Loucy (cell line): ENCODE data around the gene SOCS6.

Experiments used
- H2AFZ ChIP-seq: fragments of 200-600 bp; sonication (generic); 2 replicates; pipeline ENCODE4 v1.6.0; 2016; ENCODE audit warnings: antibody characterized with exemption, mild to moderate bottlenecking, low read length, moderate library complexity
- H3F3A ChIP-seq: fragments of 200-600 bp; 2 replicates; pipeline ENCODE4 v1.6.0; 2016; ENCODE audit warnings: antibody characterized with exemption, low read depth, mild to moderate bottlenecking
- H3K27me3 ChIP-seq: fragments of 200-600 bp; sonication (generic); 2 replicates; pipeline ENCODE4 v1.6.1; 2014; ENCODE audit warnings: low read length, mild to moderate bottlenecking; ENCODE audit not compliant: insufficient read depth, poor library complexity, severe bottlenecking
- H3K36me3 ChIP-seq: fragments of 200-600 bp; sonication (generic); 2 replicates; pipeline ENCODE4 v1.6.1; 2016; ENCODE audit warnings: low read length; ENCODE audit not compliant: insufficient read depth
- H3K4me1 ChIP-seq: fragments of 200-600 bp; sonication (generic); 2 replicates; pipeline ENCODE4 v1.5.1; 2014; ENCODE audit warnings: low read length, mild to moderate bottlenecking; ENCODE audit not compliant: insufficient read depth, poor library complexity, severe bottlenecking
- H3K4me2 ChIP-seq: fragments of 200-600 bp; sonication (generic); 2 replicates; pipeline ENCODE4 v1.6.0; 2014; ENCODE audit warnings: antibody characterized with exemption, low read length, low read depth, mild to moderate bottlenecking; ENCODE audit not compliant: poor library complexity, severe bottlenecking
- H3K4me3 ChIP-seq: fragments of 200-600 bp; sonication (generic); 2 replicates; pipeline ENCODE4 v1.5.1; 2014; ENCODE audit warnings: low read length, mild to moderate bottlenecking, mixed read lengths; ENCODE audit not compliant: poor library complexity, severe bottlenecking
- H3K79me2 ChIP-seq: fragments of 200-600 bp; sonication (generic); 2 replicates; pipeline ENCODE4 v1.6.1; 2014; ENCODE audit warnings: low read length; ENCODE audit not compliant: insufficient read depth
- H3K9ac ChIP-seq: fragments of 200-600 bp; sonication (generic); 2 replicates; pipeline ENCODE4 v1.6.0; 2014; ENCODE audit warnings: mild to moderate bottlenecking, low read depth, low read length, moderate library complexity; ENCODE audit not compliant: poor library complexity, severe bottlenecking
- H3K9me2 ChIP-seq: fragments of 200-600 bp; sonication (generic); replicated peaks from 2 replicates; pipeline ENCODE4 v1.6.1; 2016; ENCODE audit warnings: low read depth, low read length, mixed read lengths
- H3K9me3 ChIP-seq: fragments of 200-600 bp; sonication (generic); 2 replicates; pipeline ENCODE4 v1.6.1; 2014; ENCODE audit warnings: mild to moderate bottlenecking, antibody characterized with exemption, low read length, low read depth; ENCODE audit not compliant: insufficient read depth
- H4K20me1 ChIP-seq: fragments of 200-600 bp; sonication (generic); 2 replicates; pipeline ENCODE4 v1.6.0; 2014; ENCODE audit warnings: antibody characterized with exemption, low read length, mild to moderate bottlenecking; ENCODE audit not compliant: insufficient read depth, poor library complexity, severe bottlenecking
- EZH2phosphoT487 ChIP-seq: fragments of 200-600 bp; IDR thresholded peaks from 2 replicates; pipeline ENCODE4 v1.6.1; 2018; ENCODE audit warnings: antibody characterized with exemption, mild to moderate bottlenecking, moderate library complexity, borderline replicate concordance
- TF ChIP-seq, protein P1 (sequence below): fragments of 200-600 bp; sonication (generic); conservative IDR thresholded peaks from 2 replicates; pipeline ENCODE4 v1.5.1; 2014; ENCODE audit warnings: mild to moderate bottlenecking, antibody characterized with exemption, low read length

The SOCS6 gene

DNA sequence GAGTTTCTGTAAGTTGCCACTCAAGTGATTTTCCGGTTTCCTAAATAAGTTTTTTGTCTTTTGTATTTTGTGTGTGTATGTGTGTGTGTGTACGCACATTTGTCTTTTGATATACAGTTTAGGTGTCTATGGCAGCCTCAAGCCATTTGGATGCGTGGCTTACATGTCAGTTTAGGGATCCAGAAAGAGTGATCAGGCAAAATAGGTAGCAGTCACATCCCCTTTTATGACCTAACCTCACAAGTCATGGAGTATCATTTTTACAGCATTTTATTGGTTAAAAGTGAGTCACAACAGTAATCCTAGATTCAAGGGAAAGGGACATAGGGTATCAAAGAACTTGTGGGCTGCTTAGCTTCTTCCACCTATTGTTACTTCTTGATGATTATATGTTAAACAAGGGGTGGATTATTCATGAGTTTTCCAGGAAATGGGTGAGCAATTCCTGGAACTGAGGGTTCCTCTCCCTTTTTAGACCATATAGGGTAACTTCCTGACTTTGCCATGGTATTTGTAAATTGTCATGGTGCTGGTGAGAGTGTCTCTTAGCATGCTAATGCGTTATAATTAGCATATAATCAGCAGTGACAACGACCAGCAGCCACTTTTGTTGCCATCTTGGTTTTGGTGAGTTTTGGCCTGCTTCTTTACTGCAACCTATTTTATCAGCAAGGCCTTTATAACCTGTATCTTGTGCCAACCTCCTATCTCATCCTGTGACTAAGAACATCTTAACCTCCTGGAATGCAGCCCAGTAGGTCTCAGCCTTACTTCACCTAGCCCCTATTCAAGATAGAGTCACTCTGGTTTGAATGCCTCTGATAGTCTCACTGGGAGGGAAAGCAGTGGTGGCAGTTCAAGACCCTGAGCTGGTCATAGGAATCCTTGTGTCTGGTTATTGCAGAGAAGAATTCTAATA lies 8.6 kb upstream of the SOCS6 start:
- H3K4me2 ChIP-seq = no peak overlapping the region
- no peaks in the 10 kb centered on the region for H3K9me3 ChIP-seq
- TF ChIP-seq, protein P1, sequence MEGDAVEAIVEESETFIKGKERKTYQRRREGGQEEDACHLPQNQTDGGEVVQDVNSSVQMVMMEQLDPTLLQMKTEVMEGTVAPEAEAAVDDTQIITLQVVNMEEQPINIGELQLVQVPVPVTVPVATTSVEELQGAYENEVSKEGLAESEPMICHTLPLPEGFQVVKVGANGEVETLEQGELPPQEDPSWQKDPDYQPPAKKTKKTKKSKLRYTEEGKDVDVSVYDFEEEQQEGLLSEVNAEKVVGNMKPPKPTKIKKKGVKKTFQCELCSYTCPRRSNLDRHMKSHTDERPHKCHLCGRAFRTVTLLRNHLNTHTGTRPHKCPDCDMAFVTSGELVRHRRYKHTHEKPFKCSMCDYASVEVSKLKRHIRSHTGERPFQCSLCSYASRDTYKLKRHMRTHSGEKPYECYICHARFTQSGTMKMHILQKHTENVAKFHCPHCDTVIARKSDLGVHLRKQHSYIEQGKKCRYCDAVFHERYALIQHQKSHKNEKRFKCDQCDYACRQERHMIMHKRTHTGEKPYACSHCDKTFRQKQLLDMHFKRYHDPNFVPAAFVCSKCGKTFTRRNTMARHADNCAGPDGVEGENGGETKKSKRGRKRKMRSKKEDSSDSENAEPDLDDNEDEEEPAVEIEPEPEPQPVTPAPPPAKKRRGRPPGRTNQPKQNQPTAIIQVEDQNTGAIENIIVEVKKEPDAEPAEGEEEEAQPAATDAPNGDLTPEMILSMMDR = no peak
- no peak for TF ChIP-seq EZH2phosphoT487

DNA sequence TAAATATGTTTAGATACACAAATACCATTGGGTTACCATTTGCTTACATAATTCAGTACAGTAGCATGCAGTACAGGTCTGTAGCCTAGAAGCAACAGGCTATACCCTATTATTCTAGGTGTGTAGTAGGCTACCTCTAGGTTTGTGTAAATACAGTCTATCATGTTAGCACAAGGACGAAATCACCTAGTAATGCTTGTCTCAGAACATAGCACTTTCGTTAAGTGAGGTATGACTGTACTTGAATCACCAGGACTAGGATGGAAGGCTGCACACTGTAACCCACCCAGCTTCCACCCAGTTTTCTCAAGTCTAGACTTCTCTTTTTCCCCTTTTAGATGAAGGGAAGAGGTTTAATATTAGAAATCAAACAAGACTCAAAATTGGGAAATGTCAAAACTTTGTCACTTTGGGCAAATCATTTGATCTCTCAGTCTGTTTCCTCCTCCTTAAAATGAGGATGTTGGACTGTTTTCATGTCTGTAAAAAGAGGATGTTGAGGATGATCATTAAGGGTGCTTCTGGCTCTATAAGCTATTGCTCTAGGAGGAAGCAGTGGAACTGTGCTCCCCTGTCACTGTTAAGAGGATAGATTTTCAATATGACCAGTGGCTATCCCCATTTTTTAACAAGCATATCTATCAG lies 3.7 kb upstream of the SOCS6 start:
- H3K36me3 ChIP-seq = no peaks in the 10 kb centered on the region
- no peaks in the 10 kb centered on the region for H3K4me1 ChIP-seq
- H3K9ac ChIP-seq = no peak overlapping the region
- H3K4me2 ChIP-seq = no peak overlapping the region
- TF ChIP-seq, protein P1 = no peak
- TF ChIP-seq EZH2phosphoT487 = no peak
- H3K4me3 ChIP-seq = no peak overlapping the region
- H3K9me3 ChIP-seq = no peaks in the 10 kb centered on the region
- H2AFZ ChIP-seq = no peak overlapping the region
- no peaks in the 10 kb centered on the region for H3K79me2 ChIP-seq
- H3K27me3 ChIP-seq = no peaks in the 10 kb centered on the region
- no peaks in the 10 kb centered on the region for H3F3A ChIP-seq
- H3K9me2 ChIP-seq = no peaks in the 10 kb centered on the region
- no peaks in the 10 kb centered on the region for H4K20me1 ChIP-seq

More for the DNA sequence above, 8.6 kb upstream of the SOCS6 start:
- no peaks in the 10 kb centered on the region for H3K79me2 ChIP-seq
- no peak overlapping the region for H3K9ac ChIP-seq
- H3K4me1 ChIP-seq = no peaks in the 10 kb centered on the region
- no peak overlapping the region for H3K4me3 ChIP-seq
- no peak overlapping the region for H2AFZ ChIP-seq
- no peaks in the 10 kb centered on the region for H3F3A ChIP-seq
- no peaks in the 10 kb centered on the region for H3K9me2 ChIP-seq
- no peaks in the 10 kb centered on the region for H3K36me3 ChIP-seq
- no peaks in the 10 kb centered on the region for H3K27me3 ChIP-seq
- H4K20me1 ChIP-seq = no peaks in the 10 kb centered on the region

- Histone ChIP-seq H3K9ac (no peak overlapping the region), H4K20me1 (no peaks in the 10 kb centered on the region), H3K27me3 (no peaks in the 10 kb centered on the region), H3F3A (no peaks in the 10 kb centered on the region), H3K79me2 (no peaks in the 10 kb centered on the region), H3K4me2 (no peak overlapping the region), H2AFZ (no peak overlapping the region), H3K9me3 (no peaks in the 10 kb centered on the region), H3K4me3 (no peak overlapping the region), H3K4me1 (no peaks in the 10 kb centered on the region), H3K9me2 (no peaks in the 10 kb centered on the region), H3K36me3 (no peaks in the 10 kb centered on the region)
- no peak for TF ChIP-seq EZH2phosphoT487
- TF ChIP-seq, protein P1 = no peak
These were observed 1.1 kb upstream of the SOCS6 start for GRCh38 chr18:70287731-70288130.
